ENCODE measurements around the gene TMEM231.
"Not testable (repeated sequence)": the region's sequence is repeated elsewhere in the genome, so short reads cannot be mapped to it uniquely, and the experiment has no call there.

- not testable (repeated sequence) for TF ChIP-seq CTCF (conservative IDR thresholded peaks at IDR 0.05 in 1 of 2, IDR thresholded peaks at IDR 0.05 in 1 of 2; ENCODE audit: extremely low read depth in 1 of 2, insufficient read depth in 1 of 2, low read depth in 1 of 2, low read length in 2 of 2); EZH2 (IDR thresholded peaks at IDR 0.05; ENCODE audit: borderline replicate concordance, low read length)
These were observed 54.2 kb downstream of the TMEM231 start for GRCh38 chr16:75501820-75502219.

Measured in mammary epithelial cell (primary cell).